ENCODE data around the gene HDAC9.

The HDAC9 gene

GRCh38 chr7:18472161-18472483, 23.4 kb upstream of the HDAC9 start:
- H3K27ac ChIP-seq, result no peak overlapping the region
- TF ChIP-seq ZFX (IDR thresholded peaks at IDR 0.05; ENCODE audit: borderline replicate concordance), result no peak
- TF ChIP-seq CTCF (IDR thresholded peaks at IDR 0.05), result no peak

- H3K27ac ChIP-seq, result no peak overlapping the region
- TF ChIP-seq CTCF (IDR thresholded peaks at IDR 0.05) (no peak), ZFX (IDR thresholded peaks at IDR 0.05; ENCODE audit: borderline replicate concordance) (no peak)
Measured at GRCh38 chr7:18473119-18473518, 22.4 kb upstream of the HDAC9 start.

- H3K27ac ChIP-seq, result no peak overlapping the region
- TF ChIP-seq CTCF (IDR thresholded peaks at IDR 0.05) (no peak), ZFX (IDR thresholded peaks at IDR 0.05; ENCODE audit: borderline replicate concordance) (no peak)
Measured at GRCh38 chr7:18474944-18475343, 20.6 kb upstream of the HDAC9 start.

GRCh38 chr7:18475488-18475887, 20.1 kb upstream of the HDAC9 start:
- no peak overlapping the region for H3K27ac ChIP-seq
- TF ChIP-seq CTCF (IDR thresholded peaks at IDR 0.05), result no peak
- no peak for TF ChIP-seq ZFX (IDR thresholded peaks at IDR 0.05; ENCODE audit: borderline replicate concordance)

- no peak overlapping the region for H3K27ac ChIP-seq
- TF ChIP-seq ZFX (IDR thresholded peaks at IDR 0.05; ENCODE audit: borderline replicate concordance), result no peak
- no peak for TF ChIP-seq CTCF (IDR thresholded peaks at IDR 0.05)
Measured at GRCh38 chr7:18481776-18482175, 13.8 kb upstream of the HDAC9 start.

GRCh38 chr7:18488049-18488448, 7.5 kb upstream of the HDAC9 start:
- H3K27ac ChIP-seq, result no peak overlapping the region
- TF ChIP-seq CTCF (IDR thresholded peaks at IDR 0.05) (no peak), ZFX (IDR thresholded peaks at IDR 0.05; ENCODE audit: borderline replicate concordance) (no peak)

GRCh38 chr7:18489624-18490023, 5.9 kb upstream of the HDAC9 start:
- H3K27ac ChIP-seq, result no peak overlapping the region
- no peak for TF ChIP-seq ZFX (IDR thresholded peaks at IDR 0.05; ENCODE audit: borderline replicate concordance)
- TF ChIP-seq CTCF (IDR thresholded peaks at IDR 0.05), result no peak

Data from 22Rv1 (cell line).